HCT116 (cell line): ENCODE results near the gene TMEM86B. TPM values are rescaled to one million over a fixed set of nuclear protein-coding genes. Genes with fewer than 3 reads are reported as not detected.

Experiments
- ATAC-seq: fragments of 200-7000 bp; cut with Tn5 transposase; 2 replicates; pipeline ENCODE4 v1.9.1; 2020; ENCODE audit warnings: mild to moderate bottlenecking, moderate library complexity
- BruUV-seq: library from RNA; stranded (reverse); fragments of 400-500 nt; replicated peaks from 2 replicates; lab custom pipeline; 2021; lab: Mats Ljungman, UMichigan
- CTCF ChIA-PET: fragments of 300-600 bp; sonication (Branson Sonifier 250); formaldehyde crosslinking; loops from one replicate; lab custom pipeline; 2021; ENCODE audit warnings: antibody characterized with exemption; lab: Charles Lee
- POLR2A ChIA-PET: fragments of 300-600, 350-600 bp; sonication (Branson Sonifier 250); formaldehyde crosslinking; loops from one replicate; lab custom pipeline; 2021; ENCODE audit warnings: antibody characterized with exemption; lab: Charles Lee
- RAD21 ChIA-PET, 2 experiments: fragments of 300-600 bp; sonication (Branson Sonifier 250); formaldehyde crosslinking; loops; one replicate each; lab custom pipeline; 2023; ENCODE audit warnings: low total read pairs in 2 of 2; ENCODE audit not compliant: uncharacterized antibody in 2 of 2, unreplicated experiment in 2 of 2, low non-redundant PET in 1 of 2; lab: Charles Lee
- DNase-seq: peaks from one replicate; pipeline ENCODE4 v3.0.0-alpha.2; 2010; ENCODE audit warnings: low read depth, low spot score
- H2AFZ ChIP-seq: fragments of 200-600 bp; shearing (Covaris generic), sonication (generic); 2 replicates; pipeline ENCODE4 v1.6.1; 2017; ENCODE audit warnings: low read depth, mixed run types, mixed read lengths, antibody characterized with exemption, low read length; ENCODE audit not compliant: poor library complexity, severe bottlenecking
- H3K27ac ChIP-seq: 2 replicates; pipeline ENCODE4 v1.5.1; 2012; ENCODE audit warnings: low read depth, low read length
- H3K27me3 ChIP-seq: fragments of 200-600 bp; sonication (generic); 2 replicates; pipeline ENCODE4 v1.6.1; 2016; ENCODE audit warnings: mixed run types, low read length, mixed read lengths; ENCODE audit not compliant: insufficient read depth
- H3K36me3 ChIP-seq, 2 experiments: fragments of 200-500 bp in 1 of 2; fragments of 200-600 bp in 1 of 2; sonication (Bioruptor generic) in 1 of 2; sonication (generic) in 1 of 2; 2 replicates each; pipeline versions ENCODE4 v1.5.1 to v1.6.1; 2014 to 2016; ENCODE audit warnings: low read length in 2 of 2, inconsistent platforms in 1 of 2, mixed read lengths in 1 of 2, mixed run types in 1 of 2; ENCODE audit not compliant: insufficient read depth in 2 of 2, control insufficient read depth in 1 of 2
- H3K4me1 ChIP-seq, 2 experiments: fragments of 200-600 bp in 1 of 2; sonication (generic) in 1 of 2; 2 replicates each; pipeline versions ENCODE4 v1.5.1 to v1.6.1; 2012 to 2017; ENCODE audit warnings: low read length in 2 of 2, inconsistent platforms in 1 of 2, mild to moderate bottlenecking in 1 of 2, mixed read lengths in 1 of 2, mixed run types in 1 of 2, moderate library complexity in 1 of 2; ENCODE audit not compliant: insufficient read depth in 2 of 2, control insufficient read depth in 1 of 2
- H3K4me2 ChIP-seq: fragments of 200-600 bp; sonication (generic); 2 replicates; pipeline ENCODE4 v1.6.1; 2017; ENCODE audit warnings: mixed run types, low read length, mixed read lengths
- H3K4me3 ChIP-seq, 2 experiments: fragments of 200-600 bp in 1 of 2; sonication (generic) in 1 of 2; replicated peaks in 1 of 2; 2 replicates each; pipeline ENCODE4 v1.5.1; 2011 to 2016; ENCODE audit warnings: low read length in 2 of 2, control low read depth in 1 of 2, low read depth in 1 of 2, mild to moderate bottlenecking in 1 of 2, mixed read lengths in 1 of 2, mixed run types in 1 of 2
- H3K79me2 ChIP-seq: fragments of 200-600 bp; sonication (generic); 2 replicates; pipeline ENCODE4 v1.6.1; 2017; ENCODE audit warnings: mild to moderate bottlenecking, mixed run types, low read length, moderate library complexity, mixed read lengths; ENCODE audit not compliant: insufficient read depth
- H3K9ac ChIP-seq: fragments of 200-600 bp; sonication (generic); 2 replicates; pipeline ENCODE4 v1.6.1; 2016; ENCODE audit warnings: low read length, mixed read lengths
- H3K9me2 ChIP-seq: fragments of 200-600 bp; sonication (generic), shearing (Covaris generic); 2 replicates; pipeline ENCODE4 v1.6.1; 2017; ENCODE audit warnings: mixed run types, mild to moderate bottlenecking, moderate library complexity; ENCODE audit not compliant: insufficient read depth
- H3K9me3 ChIP-seq, 2 experiments: fragments of 200-500 bp in 1 of 2; fragments of 200-600 bp in 1 of 2; sonication (Bioruptor generic) in 1 of 2; sonication (generic) in 1 of 2; 2 replicates each; pipeline ENCODE4 v1.6.1; 2014 to 2017; ENCODE audit warnings: low read length in 2 of 2, mixed read lengths in 2 of 2, inconsistent platforms in 1 of 2, low read depth in 1 of 2, mild to moderate bottlenecking in 1 of 2, mixed run types in 1 of 2, moderate library complexity in 1 of 2; ENCODE audit not compliant: control insufficient read depth in 1 of 2, insufficient read depth in 1 of 2
- H4K20me1 ChIP-seq: fragments of 200-600 bp; sonication (generic), shearing (Covaris generic); 2 replicates; pipeline ENCODE4 v1.6.1; 2017; ENCODE audit warnings: mixed run types, mild to moderate bottlenecking, moderate library complexity; ENCODE audit not compliant: insufficient read depth
- ATF3 ChIP-seq: IDR thresholded peaks from 2 replicates; pipeline ENCODE4 v1.6.1; 2012
- CBX3 ChIP-seq: IDR thresholded peaks from 2 replicates; pipeline ENCODE4 v1.6.1; 2012; ENCODE audit warnings: low read depth
- CEBPB ChIP-seq: IDR thresholded peaks from 2 replicates; pipeline ENCODE4 v1.6.1; 2012; ENCODE audit warnings: low read depth
- CTCF ChIP-seq, 3 experiments: fragments of 200-600 bp in 1 of 3; sonication (generic) in 1 of 3; IDR thresholded peaks in 2 of 3; conservative IDR thresholded peaks in 1 of 3; 2 replicates each; pipeline ENCODE4 v1.5.1; 2012 to 2017; ENCODE audit warnings: low read depth in 2 of 3, low read length in 2 of 3, antibody characterized with exemption in 1 of 3, borderline replicate concordance in 1 of 3, control low read depth in 1 of 3, mild to moderate bottlenecking in 1 of 3, mixed read lengths in 1 of 3, mixed run types in 1 of 3, moderate library complexity in 1 of 3; ENCODE audit not compliant: insufficient read depth in 1 of 3
- EZH2 ChIP-seq: fragments of 200-600 bp; sonication (generic); IDR thresholded peaks from 2 replicates; pipeline ENCODE4 v1.6.1; 2017; ENCODE audit warnings: antibody characterized with exemption, mixed run types
- JUND ChIP-seq: IDR thresholded peaks from 2 replicates; pipeline ENCODE4 v1.6.1; 2012
- MAX ChIP-seq: IDR thresholded peaks from 2 replicates; pipeline ENCODE4 v1.6.1; 2012
- POLR2AphosphoS5 ChIP-seq: IDR thresholded peaks from 2 replicates; pipeline ENCODE4 v1.6.1; 2011; ENCODE audit warnings: mild to moderate bottlenecking, low read depth, low read length, moderate library complexity
- RAD21 ChIP-seq: IDR thresholded peaks from 2 replicates; pipeline ENCODE4 v1.6.1; 2012; ENCODE audit warnings: low read depth, mild to moderate bottlenecking
- REST ChIP-seq: IDR thresholded peaks from 2 replicates; pipeline ENCODE4 v1.6.1; 2012; ENCODE audit warnings: low read depth
- SP1 ChIP-seq: IDR thresholded peaks from 2 replicates; pipeline ENCODE4 v1.6.1; 2012; ENCODE audit warnings: low read depth
- SRF ChIP-seq: IDR thresholded peaks from 2 replicates; pipeline ENCODE4 v1.6.1; 2012; ENCODE audit warnings: low read depth
- YY1 ChIP-seq: IDR thresholded peaks from 2 replicates; pipeline ENCODE4 v1.6.1; 2011; ENCODE audit warnings: low read length, low read depth, moderate library complexity, mild to moderate bottlenecking; ENCODE audit not compliant: insufficient replicate concordance; ENCODE audit errors: extremely low read depth
- ZBTB33 ChIP-seq: IDR thresholded peaks from 2 replicates; pipeline ENCODE4 v1.6.1; 2011; ENCODE audit warnings: mild to moderate bottlenecking, low read length, moderate library complexity; ENCODE audit not compliant: insufficient replicate concordance; ENCODE audit errors: extremely low read depth
- ZFX ChIP-seq: fragments of 450-650 bp; IDR thresholded peaks from 2 replicates; pipeline ENCODE4 v1.6.1; 2017
- ZNF274 ChIP-seq: fragments of 200-500 bp; sonication (Bioruptor generic); IDR thresholded peaks from 2 replicates; pipeline ENCODE4 v1.6.1; 2014; ENCODE audit warnings: mild to moderate bottlenecking, low read depth, low read length, inconsistent platforms
- intact Hi-C: fragments of 100-400 bp; cut with micrococcal nuclease; formaldehyde crosslinking; loops from 2 replicates; pipeline ENCODE4 v1.10.0; 2022
- total RNA-seq: library from RNA; stranded (reverse); gene quantifications from one replicate; pipeline ENCODE4 v1.2.1, GENCODE V29; 2021; ENCODE audit not compliant: unreplicated experiment

The TMEM86B gene
- total RNA-seq, 1 experiment from 2014 or later = 10.6 TPM

- CTCF ChIA-PET = no interaction called here
These were observed 37.8 kb upstream of the TMEM86B start for GRCh38 chr19:55266404-55266803.

More at GRCh38 chr19:55266404-55266803, 37.8 kb upstream of the TMEM86B start:
- no peak overlapping the region for H3K9ac ChIP-seq
- no peaks in the 10 kb centered on the region for H3K4me1 ChIP-seq
- H4K20me1 ChIP-seq = no peaks in the 10 kb centered on the region
- POLR2A ChIA-PET = no interaction called here
- no peak for DNase-seq
- H2AFZ ChIP-seq = no peak overlapping the region
- intact Hi-C loops = no loop called here
- no peaks in the 10 kb centered on the region for H3K9me2 ChIP-seq
- no peak overlapping the region for H3K27ac ChIP-seq
- no TSS peak for BruUV-seq
- no peak overlapping the region for H3K4me3 ChIP-seq
- H3K9me3 ChIP-seq = no peaks in the 10 kb centered on the region
- H3K27me3 ChIP-seq = no peaks in the 10 kb centered on the region
- no peak overlapping the region for H3K4me2 ChIP-seq
- no peaks in the 10 kb centered on the region for H3K79me2 ChIP-seq
- TF ChIP-seq CTCF (IDR thresholded peaks at IDR 0.05 in 2 of 3, conservative IDR thresholded peaks at IDR 0.05 in 1 of 3; ENCODE audit: borderline replicate concordance in 1 of 3, insufficient read depth in 1 of 3, low read depth in 2 of 3, low read length in 2 of 3) = no peak
- no peak for TF ChIP-seq JUND
- no peak for TF ChIP-seq ZNF274
- no peak for TF ChIP-seq POLR2AphosphoS5
- TF ChIP-seq CEBPB = no peak
- TF ChIP-seq EZH2 = no peak
- no peak for TF ChIP-seq MAX
- TF ChIP-seq RAD21 = no peak
- TF ChIP-seq ZBTB33 = no peak
- TF ChIP-seq ZFX = no peak
- TF ChIP-seq YY1 = no peak
- no peak for TF ChIP-seq CBX3
- no peak for TF ChIP-seq ATF3
- TF ChIP-seq REST = no peak
- no peak for TF ChIP-seq SP1
- TF ChIP-seq SRF = no peak
- RAD21 ChIA-PET = no interaction called here
- no peak for ATAC-seq
- peaks cover 0 to 4% of the 10 kb centered on the region in 2 experiments; a peak in 1 of 4 replicates for H3K36me3 ChIP-seq
